HG02943 (cell line): ENCODE results near the gene ZNF595.
"Not testable (repeated sequence)": the region's sequence is repeated elsewhere in the genome, so short reads cannot be mapped to it uniquely, and the experiment has no call there.

Experiments used
- ATAC-seq: cut with Tn5 transposase; IDR thresholded peaks from one replicate; pipeline ENCODE4 v1.9.1; 2021; ENCODE audit warnings: mild to moderate bottlenecking, low read depth, moderate library complexity; ENCODE audit not compliant: unreplicated experiment

The ZNF595 gene

GRCh38 chr4:71830-72229, 18.7 kb downstream of the ZNF595 start:
- ATAC-seq = no peak

GRCh38 chr4:85951-86350, 32.8 kb downstream of the ZNF595 start:
- ATAC-seq = no peak

- not testable (repeated sequence) for ATAC-seq
Observed at GRCh38 chr4:86559-87324, 33.6 kb downstream of the ZNF595 start.

GRCh38 chr4:98386-98785, 45.3 kb downstream of the ZNF595 start:
- ATAC-seq = no peak

GRCh38 chr4:99863-100262, 46.7 kb downstream of the ZNF595 start:
- no peak for ATAC-seq

- ATAC-seq = no peak
Observed at GRCh38 chr4:107083-107443, 53.9 kb downstream of the ZNF595 start.

- ATAC-seq = no peak
Observed at GRCh38 chr4:107444-108429, 54.6 kb downstream of the ZNF595 start.

- ATAC-seq = no peak
Observed at GRCh38 chr4:112771-113170, 59.6 kb downstream of the ZNF595 start.

GRCh38 chr4:113732-114131, 60.6 kb downstream of the ZNF595 start:
- no peak for ATAC-seq

- no peak for ATAC-seq
Observed at GRCh38 chr4:114149-114548, 61.0 kb downstream of the ZNF595 start.

GRCh38 chr4:116499-116898, 63.4 kb downstream of the ZNF595 start:
- ATAC-seq = no peak

- ATAC-seq = no peak
Observed at GRCh38 chr4:120616-121015, 67.5 kb downstream of the ZNF595 start.

- ATAC-seq = no peak
Observed at GRCh38 chr4:121408-122084, 68.4 kb downstream of the ZNF595 start.

- ATAC-seq = not testable (repeated sequence)
Observed at GRCh38 chr4:123922-124274, 70.8 kb downstream of the ZNF595 start.

GRCh38 chr4:124275-125081, 71.4 kb downstream of the ZNF595 start, which contains the start of gene ZNF718:
Gene ZNF718 (plus strand): TSS chr4:124501. CDS start chr4:124671, 170 bp downstream.
- peak; percentile 99 for ATAC-seq

GRCh38 chr4:125091-125771, 72.1 kb downstream of the ZNF595 start:
- ATAC-seq = peak; percentile 26

- no peak for ATAC-seq
Observed at GRCh38 chr4:125833-126232, 72.7 kb downstream of the ZNF595 start.

- no peak for ATAC-seq
Observed at GRCh38 chr4:132483-132882, 79.4 kb downstream of the ZNF595 start.
